Measurements from ENCODE around the gene CNPY3.
"Not testable (repeated sequence)": the region's sequence is repeated elsewhere in the genome, so short reads cannot be mapped to it uniquely, and the experiment has no call there.

GRCh38 chr6:42941356-42941755, 12.1 kb downstream of the CNPY3 start:
- TF ChIP-seq, protein P1, sequence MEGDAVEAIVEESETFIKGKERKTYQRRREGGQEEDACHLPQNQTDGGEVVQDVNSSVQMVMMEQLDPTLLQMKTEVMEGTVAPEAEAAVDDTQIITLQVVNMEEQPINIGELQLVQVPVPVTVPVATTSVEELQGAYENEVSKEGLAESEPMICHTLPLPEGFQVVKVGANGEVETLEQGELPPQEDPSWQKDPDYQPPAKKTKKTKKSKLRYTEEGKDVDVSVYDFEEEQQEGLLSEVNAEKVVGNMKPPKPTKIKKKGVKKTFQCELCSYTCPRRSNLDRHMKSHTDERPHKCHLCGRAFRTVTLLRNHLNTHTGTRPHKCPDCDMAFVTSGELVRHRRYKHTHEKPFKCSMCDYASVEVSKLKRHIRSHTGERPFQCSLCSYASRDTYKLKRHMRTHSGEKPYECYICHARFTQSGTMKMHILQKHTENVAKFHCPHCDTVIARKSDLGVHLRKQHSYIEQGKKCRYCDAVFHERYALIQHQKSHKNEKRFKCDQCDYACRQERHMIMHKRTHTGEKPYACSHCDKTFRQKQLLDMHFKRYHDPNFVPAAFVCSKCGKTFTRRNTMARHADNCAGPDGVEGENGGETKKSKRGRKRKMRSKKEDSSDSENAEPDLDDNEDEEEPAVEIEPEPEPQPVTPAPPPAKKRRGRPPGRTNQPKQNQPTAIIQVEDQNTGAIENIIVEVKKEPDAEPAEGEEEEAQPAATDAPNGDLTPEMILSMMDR (IDR thresholded peaks at IDR 0.05): not testable (repeated sequence)
- TF ChIP-seq POLR2A (IDR thresholded peaks at IDR 0.05): not testable (repeated sequence)

Measured in uterus (tissue), 2 donors.